Stomach smooth muscle (tissue), 2 donors: ENCODE data around the gene RELN.

ENCODE experiments used
- H3K27ac ChIP-seq: one replicate; pipeline ENCODE4 v1.7.0; 2013; ENCODE audit warnings: mild to moderate bottlenecking, low read length, inconsistent platforms
- H3K27me3 ChIP-seq, 2 donors: one replicate each; pipeline ENCODE4 v1.7.0; 2013; ENCODE audit warnings: low read length in 2 of 2; ENCODE audit not compliant: insufficient read depth in 2 of 2, control insufficient read depth in 1 of 2
- H3K36me3 ChIP-seq, 2 donors: one replicate each; pipeline ENCODE4 v1.7.0; 2013; ENCODE audit warnings: low read length in 2 of 2; ENCODE audit not compliant: control insufficient read depth in 2 of 2, insufficient read depth in 2 of 2
- H3K4me1 ChIP-seq: one replicate; pipeline ENCODE4 v1.7.0; 2013; ENCODE audit warnings: low read length; ENCODE audit not compliant: control insufficient read depth, insufficient read depth
- H3K4me3 ChIP-seq, 2 donors: one replicate each; pipeline ENCODE4 v1.7.0; 2013; ENCODE audit warnings: low read length in 2 of 2
- H3K9ac ChIP-seq, 2 donors: one replicate each; pipeline ENCODE4 v1.7.0; 2013; ENCODE audit warnings: low read length in 2 of 2, mild to moderate bottlenecking in 1 of 2
- H3K9me3 ChIP-seq, 2 donors: one replicate each; pipeline ENCODE4 v1.7.0; 2013; ENCODE audit warnings: low read length in 2 of 2; ENCODE audit not compliant: control insufficient read depth in 2 of 2
- donor health status: healthy.
- donor health status: Pancreatic carcinoma.

RELN gene

GRCh38 chr7:104017001-104017400 lies 27.5 kb upstream of the RELN start:
- Histone ChIP-seq H3K9me3 (no peaks in the 10 kb centered on the region), H3K27ac (no peak overlapping the region), H3K9ac (no peak overlapping the region), H3K4me3 (no peak overlapping the region), H3K4me1 (no peaks in the 10 kb centered on the region), H3K27me3 (no peaks in the 10 kb centered on the region), H3K36me3 (no peaks in the 10 kb centered on the region)

- Histone ChIP-seq H3K4me1 (no peaks in the 10 kb centered on the region), H3K27ac (no peak overlapping the region), H3K9me3 (no peaks in the 10 kb centered on the region), H3K36me3 (no peaks in the 10 kb centered on the region), H3K27me3 (no peaks in the 10 kb centered on the region), H3K9ac (no peak overlapping the region), H3K4me3 (no peak overlapping the region)
Observed at GRCh38 chr7:104012835-104013234, 23.4 kb upstream of the RELN start.

GRCh38 chr7:104011829-104012228 lies 22.4 kb upstream of the RELN start:
- Histone ChIP-seq H3K9me3 (no peaks in the 10 kb centered on the region), H3K4me1 (no peaks in the 10 kb centered on the region), H3K4me3 (no peak overlapping the region), H3K9ac (no peak overlapping the region), H3K36me3 (no peaks in the 10 kb centered on the region), H3K27me3 (no peaks in the 10 kb centered on the region), H3K27ac (no peak overlapping the region)

GRCh38 chr7:104010052-104010909 lies 20.8 kb upstream of the RELN start:
- Histone ChIP-seq H3K4me3 (no peak overlapping the region), H3K9me3 (no peaks in the 10 kb centered on the region), H3K27ac (no peak overlapping the region), H3K36me3 (no peaks in the 10 kb centered on the region), H3K27me3 (no peaks in the 10 kb centered on the region), H3K4me1 (no peaks in the 10 kb centered on the region), H3K9ac (no peak overlapping the region)

GRCh38 chr7:104008107-104008506 lies 18.6 kb upstream of the RELN start:
- no peaks in the 10 kb centered on the region for H3K36me3 ChIP-seq

GRCh38 chr7:104007614-104008013 lies 18.2 kb upstream of the RELN start:
- no peaks in the 10 kb centered on the region for H3K4me1 ChIP-seq
- no peak overlapping the region for H3K4me3 ChIP-seq
- H3K27me3 ChIP-seq: no peaks in the 10 kb centered on the region
- H3K9me3 ChIP-seq: no peaks in the 10 kb centered on the region
- H3K9ac ChIP-seq: no peak overlapping the region
- H3K27ac ChIP-seq: no peak overlapping the region
- H3K36me3 ChIP-seq: no peaks in the 10 kb centered on the region

More at GRCh38 chr7:104008107-104008506, 18.6 kb upstream of the RELN start:
- Histone ChIP-seq H3K4me1 (no peaks in the 10 kb centered on the region), H3K9ac (no peak overlapping the region), H3K9me3 (no peaks in the 10 kb centered on the region), H3K27ac (no peak overlapping the region), H3K27me3 (no peaks in the 10 kb centered on the region), H3K4me3 (no peak overlapping the region)

- no peaks in the 10 kb centered on the region for H3K36me3 ChIP-seq
- H3K4me1 ChIP-seq: no peaks in the 10 kb centered on the region
- H3K27me3 ChIP-seq: no peaks in the 10 kb centered on the region
- H3K9ac ChIP-seq: no peak overlapping the region
- H3K27ac ChIP-seq: no peak overlapping the region
- H3K4me3 ChIP-seq: no peak overlapping the region
- H3K9me3 ChIP-seq: no peaks in the 10 kb centered on the region
Observed at GRCh38 chr7:104005197-104005596, 15.7 kb upstream of the RELN start.

GRCh38 chr7:103996639-103997038 lies 7.2 kb upstream of the RELN start:
- H3K4me1 ChIP-seq: no peaks in the 10 kb centered on the region
- no peaks in the 10 kb centered on the region for H3K36me3 ChIP-seq
- H3K27ac ChIP-seq: no peak overlapping the region
- H3K9ac ChIP-seq: no peak overlapping the region
- H3K27me3 ChIP-seq: peaks cover 0 to under 1% of the 10 kb centered on the region in 2 donors
- no peak overlapping the region for H3K4me3 ChIP-seq
- H3K9me3 ChIP-seq: no peaks in the 10 kb centered on the region

GRCh38 chr7:103996017-103996551 lies 6.6 kb upstream of the RELN start:
- Histone ChIP-seq H3K9ac (no peak overlapping the region), H3K4me1 (no peaks in the 10 kb centered on the region), H3K36me3 (no peaks in the 10 kb centered on the region), H3K9me3 (no peaks in the 10 kb centered on the region), H3K27me3 (peaks cover 1 to 5% of the 10 kb centered on the region in 2 donors), H3K27ac (no peak overlapping the region), H3K4me3 (no peak overlapping the region)

GRCh38 chr7:103995554-103995953 lies 6.1 kb upstream of the RELN start:
- Histone ChIP-seq H3K9me3 (no peaks in the 10 kb centered on the region), H3K27ac (no peak overlapping the region), H3K27me3 (peaks cover 7 to 8% of the 10 kb centered on the region in 2 donors), H3K36me3 (no peaks in the 10 kb centered on the region), H3K4me3 (no peak overlapping the region), H3K9ac (no peak overlapping the region), H3K4me1 (peaks cover under 1% of the 10 kb centered on the region)

GRCh38 chr7:103993551-103993950 lies 4.1 kb upstream of the RELN start:
- H3K27me3 ChIP-seq: peaks cover 13 to 20% of the 10 kb centered on the region in 2 donors
- H3K9me3 ChIP-seq: no peaks in the 10 kb centered on the region
- no peak overlapping the region for H3K27ac ChIP-seq
- H3K4me3 ChIP-seq: no peak overlapping the region
- H3K4me1 ChIP-seq: peaks cover 4% of the 10 kb centered on the region
- no peak overlapping the region for H3K9ac ChIP-seq
- no peaks in the 10 kb centered on the region for H3K36me3 ChIP-seq
